ENCODE results near the gene CD40.
"Not testable (repeated sequence)": the region's sequence is repeated elsewhere in the genome, so short reads cannot be mapped to it uniquely, and the experiment has no call there.

The CD40 gene

GRCh38 chr20:46117704-46118467 lies at the start of gene CD40:
CD40 (plus strand) TSS chr20:46118314; CDS start chr20:46118344, 30 bp downstream.
- DNase-seq: no peak

GRCh38 chr20:46070215-46070900 lies 47.8 kb upstream of the CD40 start:
- no peak for DNase-seq

GRCh38 chr20:46071573-46071972 lies 46.5 kb upstream of the CD40 start:
- no peak for DNase-seq

GRCh38 chr20:46073024-46073423 lies 45.1 kb upstream of the CD40 start:
- DNase-seq: no peak

- no peak for DNase-seq
Observed at GRCh38 chr20:46073443-46073842, 44.7 kb upstream of the CD40 start.

GRCh38 chr20:46074006-46074405 lies 44.1 kb upstream of the CD40 start:
- no peak for DNase-seq

GRCh38 chr20:46076806-46077205 lies 41.3 kb upstream of the CD40 start:
- DNase-seq: no peak

GRCh38 chr20:46077642-46078305 lies 40.3 kb upstream of the CD40 start:
- DNase-seq: no peak

- DNase-seq: no peak
Observed at GRCh38 chr20:46078954-46079353, 39.2 kb upstream of the CD40 start.

GRCh38 chr20:46081074-46081473 lies 37.0 kb upstream of the CD40 start:
- DNase-seq: no peak

- no peak for DNase-seq
Observed at GRCh38 chr20:46083101-46083500, 35.0 kb upstream of the CD40 start.

GRCh38 chr20:46083531-46084061 lies 34.5 kb upstream of the CD40 start:
- DNase-seq: no peak

GRCh38 chr20:46084805-46085178 lies 33.3 kb upstream of the CD40 start:
- DNase-seq: no peak

- peak; percentile 66 for DNase-seq
Observed at GRCh38 chr20:46085179-46085851, 32.8 kb upstream of the CD40 start.

GRCh38 chr20:46087161-46087560 lies 31.0 kb upstream of the CD40 start:
- no peak for DNase-seq

GRCh38 chr20:46088409-46089166 lies 29.5 kb upstream of the CD40 start:
- no peak for DNase-seq

- no peak for DNase-seq
Observed at GRCh38 chr20:46089167-46089416, 29.0 kb upstream of the CD40 start.

- DNase-seq: peak; percentile 93
Observed at GRCh38 chr20:46089417-46090388, 28.4 kb upstream of the CD40 start, which contains the start of gene NCOA5. NCOA5 (minus strand) TSS chr20:46089962; CDS start chr20:46079424, 10,538 bp downstream.

GRCh38 chr20:46091622-46092535 lies 26.2 kb upstream of the CD40 start:
- not testable (repeated sequence) for DNase-seq

GRCh38 chr20:46093531-46093930 lies 24.6 kb upstream of the CD40 start:
- no peak for DNase-seq
